Spleen (tissue), 11 donors: ENCODE results near the gene PRKCH. TPM values are rescaled to one million over a fixed set of nuclear protein-coding genes. Genes with fewer than 3 reads are reported as not detected.

Source experiments
- DNase-seq: peaks from one replicate; pipeline ENCODE4 v3.0.0-alpha.2; 2020
- H3K27ac ChIP-seq, 8 donors: fragments of 200-600 bp; sonication (generic) in 7 of 8; 1 replicate in 4 of 8; 2 replicates in 4 of 8; pipeline versions ENCODE4 v1.5.0 to v1.8.0; 2016 to 2021; ENCODE audit warnings: inconsistent platforms in 4 of 8, mild to moderate bottlenecking in 4 of 8, moderate library complexity in 1 of 8
- H3K27me3 ChIP-seq, 7 donors: fragments of 200-600 bp; sonication (generic) in 6 of 7; replicated peaks in 1 of 7; 1 replicate in 4 of 7; 2 replicates in 3 of 7; pipeline versions ENCODE4 v1.5.0 to v1.8.0; 2016 to 2021; ENCODE audit warnings: inconsistent platforms in 3 of 7, mild to moderate bottlenecking in 1 of 7
- H3K36me3 ChIP-seq, 6 donors: fragments of 200-600 bp; sonication (generic) in 5 of 6; 1 replicate in 4 of 6; 2 replicates in 2 of 6; pipeline versions ENCODE4 v1.5.0 to v1.8.0; 2016 to 2021; ENCODE audit warnings: inconsistent platforms in 2 of 6
- H3K4me1 ChIP-seq, 6 donors: fragments of 200-600 bp; sonication (generic) in 5 of 6; 1 replicate in 3 of 6; 2 replicates in 3 of 6; pipeline versions ENCODE4 v1.5.0 to v1.8.0; 2016 to 2021; ENCODE audit warnings: inconsistent platforms in 3 of 6
- H3K4me3 ChIP-seq, 8 donors: fragments of 200-600 bp; sonication (generic) in 7 of 8; 1 replicate in 4 of 8; 2 replicates in 4 of 8; pipeline versions ENCODE4 v1.5.0 to v1.8.0; 2016 to 2021; ENCODE audit warnings: inconsistent platforms in 4 of 8, mild to moderate bottlenecking in 4 of 8, moderate library complexity in 2 of 8
- H3K9me3 ChIP-seq, 8 donors: fragments of 200-600 bp; sonication (generic) in 7 of 8; 1 replicate in 4 of 8; 2 replicates in 4 of 8; pipeline versions ENCODE4 v1.5.0 to v1.8.0; 2016 to 2021; ENCODE audit warnings: inconsistent platforms in 4 of 8
- CTCF ChIP-seq, 11 experiments: fragments of 200-600 bp in 7 of 11; fragments of 450-650 bp in 4 of 11; sonication (generic) in 4 of 11; IDR thresholded peaks in 8 of 11; conservative IDR thresholded peaks in 3 of 11; 1 replicate in 7 of 11; 2 replicates in 4 of 11; pipeline versions ENCODE4 v1.4.0 to v1.8.0; 2016 to 2021; ENCODE audit warnings: antibody characterized with exemption in 11 of 11, inconsistent platforms in 4 of 11, mild to moderate bottlenecking in 1 of 11
- POLR2A ChIP-seq, 3 donors: fragments of 450-650 bp; IDR thresholded peaks; one replicate each; pipeline ENCODE4 v1.5.1; 2017; ENCODE audit warnings: antibody characterized with exemption in 3 of 3, mild to moderate bottlenecking in 1 of 3
- POLR2AphosphoS5 ChIP-seq, 3 donors: sonication (generic); formaldehyde crosslinking; IDR thresholded peaks; one replicate each; pipeline ENCODE4 v1.5.1; 2017; ENCODE audit warnings: antibody characterized with exemption in 3 of 3
- WGBS, 5 donors: extraction: QIAGEN DNeasy Blood & Tissue Kit in 3 of 5; methylation state at CpG; one replicate each; pipeline versions ENCODE4 v1.1.5 to v1.1.7; 2013 to 2018; 5-methylcytosine and 5-hydroxymethylcytosine counted together
- intact Hi-C: fragments of 100-400 bp; cut with DNase I; formaldehyde crosslinking; loops from one replicate; pipeline ENCODE4 v1.15.0; 2023; ENCODE audit warnings: low total_unique reads
- polyA plus RNA-seq, 3 donors: library from polyadenylated mRNA; stranded (reverse); fragments of 200-250 nt; gene quantifications; one replicate each; pipeline ENCODE4 v1.2.1, GENCODE V29; 2013
- total RNA-seq, 7 donors: library from RNA; depleted of rRNA in 3 of 7; stranded (reverse); fragments of >200 nt in 3 of 7; fragmentation: NEBNext Ultra II Directional in 4 of 7; extraction: Animal tissue kit (Norgen Biotek cat#: 25700) in 4 of 7; gene quantifications; one replicate each; pipeline versions ENCODE4 v1.1.0 to v1.2.1, GENCODE V29; 2016 to 2021
- donor health status: healthy with polysubstance abuse.
- donor health status: DM: no; HTN: no; CAD: no; lungs with moderate emphysema.
- donor health status: DM: no; HTN: no; CAD: no.
- donor health status: Bipolar disorder and iron deficiency.
- donor health status: healthy.
- donor health status: DM: no; HTN: no; CAD: no.
- donor health status: DM: yes; HTN: yes; CAD: no.

The PRKCH gene
- total and polyA plus RNA-seq, 10 donors, result 10.0 to 184 (median 105) TPM

- TF ChIP-seq POLR2AphosphoS5 (IDR thresholded peaks at IDR 0.05) (peak in 2 of 3 donors; percentile 64 to 90), CTCF (IDR thresholded peaks at IDR 0.05 in 8 of 11, conservative IDR thresholded peaks at IDR 0.05 in 3 of 11) (no peak)
- peak; percentile 67 for DNase-seq
- Histone ChIP-seq H3K4me3 (peak overlapping the region in 1 of 8 donors; percentile 25), H3K9me3 (no peaks in the 10 kb centered on the region), H3K27ac (peak overlapping the region; percentile 30 to 79 (median 56)), H3K36me3 (no peaks in the 10 kb centered on the region), H3K4me1 (peaks cover 0 to 99% (median 71%) of the 10 kb centered on the region in 6 donors), H3K27me3 (no peaks in the 10 kb centered on the region)
- 11 to 24% (median 20%) methylated on average over 6 of the region's 6 CpGs for WGBS, 5 donors
- intact Hi-C loops, result no loop called here
Measured at GRCh38 chr14:61355892-61356325, 34.5 kb downstream of the PRKCH start.

- Histone ChIP-seq H3K27ac (peak overlapping the region in 5 of 8 donors; percentile 55 to 79 (median 68)), H3K4me1 (peaks cover 0 to 99% (median 70%) of the 10 kb centered on the region in 6 donors), H3K4me3 (no peak overlapping the region), H3K9me3 (no peaks in the 10 kb centered on the region), H3K27me3 (no peaks in the 10 kb centered on the region), H3K36me3 (no peaks in the 10 kb centered on the region)
- intact Hi-C loops, result no loop called here
- no peak for TF ChIP-seq POLR2AphosphoS5 (IDR thresholded peaks at IDR 0.05)
- no peak for TF ChIP-seq CTCF (IDR thresholded peaks at IDR 0.05 in 8 of 11, conservative IDR thresholded peaks at IDR 0.05 in 3 of 11)
- TF ChIP-seq POLR2A (IDR thresholded peaks at IDR 0.05), result no peak
- no peak for DNase-seq
- WGBS, 5 donors, result 70 to 90% (median 86%) methylated on average over 4 of the region's 4 CpGs
Measured at GRCh38 chr14:61357123-61357522, 35.7 kb downstream of the PRKCH start.

GRCh38 chr14:61358554-61359226 lies 37.3 kb downstream of the PRKCH start:
- DNase-seq, result no peak
- peaks cover 3 to 96% (median 72%) of the 10 kb centered on the region in 6 donors for H3K4me1 ChIP-seq
- H3K9me3 ChIP-seq, result no peaks in the 10 kb centered on the region
- H3K36me3 ChIP-seq, result no peaks in the 10 kb centered on the region
- no peak overlapping the region for H3K4me3 ChIP-seq
- TF ChIP-seq POLR2A (IDR thresholded peaks at IDR 0.05) (no peak), POLR2AphosphoS5 (IDR thresholded peaks at IDR 0.05) (no peak), CTCF (IDR thresholded peaks at IDR 0.05 in 8 of 11, conservative IDR thresholded peaks at IDR 0.05 in 3 of 11) (no peak)
- peak overlapping the region in 3 of 8 donors; percentile 1 to 37 (median 19) for H3K27ac ChIP-seq
- 54 to 69% (median 63%) methylated on average over 3 of the region's 3 CpGs for WGBS, 5 donors
- intact Hi-C loops, result no loop called here
- no peaks in the 10 kb centered on the region for H3K27me3 ChIP-seq

GRCh38 chr14:61360796-61361525 lies 39.6 kb downstream of the PRKCH start:
- no peak for DNase-seq

More at GRCh38 chr14:61360796-61361525, 39.6 kb downstream of the PRKCH start:
- Histone ChIP-seq H3K27ac (peak overlapping the region in 2 of 8 donors; percentile 39 to 53), H3K9me3 (no peaks in the 10 kb centered on the region), H3K27me3 (no peaks in the 10 kb centered on the region), H3K36me3 (no peaks in the 10 kb centered on the region), H3K4me3 (no peak overlapping the region), H3K4me1 (peaks cover 12 to 93% (median 71%) of the 10 kb centered on the region in 6 donors)
- intact Hi-C loops, result no loop called here
- no peak for TF ChIP-seq CTCF (IDR thresholded peaks at IDR 0.05 in 8 of 11, conservative IDR thresholded peaks at IDR 0.05 in 3 of 11)
- TF ChIP-seq POLR2A (IDR thresholded peaks at IDR 0.05), result no peak
- TF ChIP-seq POLR2AphosphoS5 (IDR thresholded peaks at IDR 0.05), result no peak
- WGBS, 5 donors, result 75 to 89% (median 80%) methylated on average over 5 of the region's 5 CpGs
